GM19099 (cell line): ENCODE measurements around the gene CRTC1.

ENCODE experiments used
- POLR2A ChIP-seq: IDR thresholded peaks from 3 replicates; pipeline ENCODE4 v1.6.1; 2011; ENCODE audit warnings: low read depth; ENCODE audit not compliant: insufficient read length; ENCODE audit errors: extremely low read depth

Gene CRTC1

GRCh38 chr19:18647371-18647767 lies 36.1 kb upstream of the CRTC1 start:
- no peak for TF ChIP-seq POLR2A

- TF ChIP-seq POLR2A, result no peak
Measured at GRCh38 chr19:18647807-18648206, 35.7 kb upstream of the CRTC1 start.

GRCh38 chr19:18648973-18649315 lies 34.5 kb upstream of the CRTC1 start:
- TF ChIP-seq POLR2A, result no peak

GRCh38 chr19:18649371-18650020 lies 34.0 kb upstream of the CRTC1 start:
- TF ChIP-seq POLR2A, result no peak

- TF ChIP-seq POLR2A, result no peak
Measured at GRCh38 chr19:18650021-18650390, 33.5 kb upstream of the CRTC1 start.

- no peak for TF ChIP-seq POLR2A
Measured at GRCh38 chr19:18650468-18651041, 32.9 kb upstream of the CRTC1 start.

GRCh38 chr19:18651300-18651699 lies 32.2 kb upstream of the CRTC1 start:
- TF ChIP-seq POLR2A, result no peak

- no peak for TF ChIP-seq POLR2A
Measured at GRCh38 chr19:18651733-18652132, 31.7 kb upstream of the CRTC1 start.

- TF ChIP-seq POLR2A, result no peak
Measured at GRCh38 chr19:18653853-18654252, 29.6 kb upstream of the CRTC1 start.

GRCh38 chr19:18654469-18654868 lies 29.0 kb upstream of the CRTC1 start:
- TF ChIP-seq POLR2A, result no peak

- no peak for TF ChIP-seq POLR2A
Measured at GRCh38 chr19:18655173-18655844, 28.2 kb upstream of the CRTC1 start.

- TF ChIP-seq POLR2A, result no peak
Measured at GRCh38 chr19:18656337-18657086, 27.0 kb upstream of the CRTC1 start.

GRCh38 chr19:18657590-18658365 lies 25.7 kb upstream of the CRTC1 start:
- TF ChIP-seq POLR2A, result no peak

- TF ChIP-seq POLR2A, result no peak
Measured at GRCh38 chr19:18658366-18658855, 25.1 kb upstream of the CRTC1 start.
